Measurements from ENCODE around the gene TBC1D22A. TPM values are rescaled to one million over a fixed set of nuclear protein-coding genes. Genes with fewer than 3 reads are reported as not detected.

Gene TBC1D22A
- total RNA-seq, 2 experiments from 2014 or later: 22.3 to 43.9 TPM

- CTCF ChIA-PET (ENCODE audit: unreplicated experiment): interaction anchor here (0.5 kb wide), 1 partner anchor 38 kb away, joined by 6 read pairs; no protein-coding TSS in a partner anchor
- H3K27ac ChIP-seq (ENCODE audit: low read depth, low read length, poor library complexity, severe bottlenecking): no peak overlapping the region
- TF ChIP-seq, protein P1, sequence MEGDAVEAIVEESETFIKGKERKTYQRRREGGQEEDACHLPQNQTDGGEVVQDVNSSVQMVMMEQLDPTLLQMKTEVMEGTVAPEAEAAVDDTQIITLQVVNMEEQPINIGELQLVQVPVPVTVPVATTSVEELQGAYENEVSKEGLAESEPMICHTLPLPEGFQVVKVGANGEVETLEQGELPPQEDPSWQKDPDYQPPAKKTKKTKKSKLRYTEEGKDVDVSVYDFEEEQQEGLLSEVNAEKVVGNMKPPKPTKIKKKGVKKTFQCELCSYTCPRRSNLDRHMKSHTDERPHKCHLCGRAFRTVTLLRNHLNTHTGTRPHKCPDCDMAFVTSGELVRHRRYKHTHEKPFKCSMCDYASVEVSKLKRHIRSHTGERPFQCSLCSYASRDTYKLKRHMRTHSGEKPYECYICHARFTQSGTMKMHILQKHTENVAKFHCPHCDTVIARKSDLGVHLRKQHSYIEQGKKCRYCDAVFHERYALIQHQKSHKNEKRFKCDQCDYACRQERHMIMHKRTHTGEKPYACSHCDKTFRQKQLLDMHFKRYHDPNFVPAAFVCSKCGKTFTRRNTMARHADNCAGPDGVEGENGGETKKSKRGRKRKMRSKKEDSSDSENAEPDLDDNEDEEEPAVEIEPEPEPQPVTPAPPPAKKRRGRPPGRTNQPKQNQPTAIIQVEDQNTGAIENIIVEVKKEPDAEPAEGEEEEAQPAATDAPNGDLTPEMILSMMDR (conservative IDR thresholded peaks at IDR 0.05; ENCODE audit: low read length): no peak
- no peak for TF ChIP-seq EZH2phosphoT487 (IDR thresholded peaks at IDR 0.05; ENCODE audit: borderline replicate concordance, low read depth, low read length)
- no peaks in the 10 kb centered on the region for H3K4me1 ChIP-seq (ENCODE audit: insufficient read depth, low read length, poor library complexity, severe bottlenecking)
- DNase-seq (ENCODE audit: low spot score): no peak
- POLR2A ChIA-PET: no interaction called here
- H3K9me2 ChIP-seq (ENCODE audit: insufficient read depth, low read length): no peaks in the 10 kb centered on the region
- no peaks in the 10 kb centered on the region for H3K9me3 ChIP-seq (ENCODE audit: low read length)
- intact Hi-C loops (cut with micrococcal nuclease; ENCODE audit: unreplicated experiment): no loop called here
- BruUV-seq (replicated peaks): no TSS peak
- peaks cover 55% of the 10 kb centered on the region for H3K36me3 ChIP-seq (ENCODE audit: insufficient read depth, low read length)
- H3K4me2 ChIP-seq (ENCODE audit: low read length): no peak overlapping the region
- H2AFZ ChIP-seq (ENCODE audit: low read length): no peak overlapping the region
- H3K4me3 ChIP-seq (ENCODE audit: low read depth, low read length, poor library complexity, severe bottlenecking): no peak overlapping the region
- H3K79me2 ChIP-seq (ENCODE audit: insufficient read depth, low read depth, low read length): 0 out of 2 replicates have a peak, but pooled peaks cover 3% of the 10 kb centered on the region
- H4K20me1 ChIP-seq (ENCODE audit: insufficient read depth, low read length): no peaks in the 10 kb centered on the region
Observed at GRCh38 chr22:46806794-46807193, 44.3 kb downstream of the TBC1D22A start.

GRCh38 chr22:46807458-46807857 is 45.0 kb downstream of the TBC1D22A start:
- 0 out of 2 replicates have a peak, but pooled peaks cover 3% of the 10 kb centered on the region for H3K79me2 ChIP-seq (ENCODE audit: insufficient read depth, low read depth, low read length)
- H3K4me1 ChIP-seq (ENCODE audit: insufficient read depth, low read length, poor library complexity, severe bottlenecking): no peaks in the 10 kb centered on the region
- no peak overlapping the region for H3K4me3 ChIP-seq (ENCODE audit: low read depth, low read length, poor library complexity, severe bottlenecking)
- ChIA-PET CTCF (ENCODE audit: unreplicated experiment) (no interaction called here), POLR2A (no interaction called here)
- H4K20me1 ChIP-seq (ENCODE audit: insufficient read depth, low read length): no peaks in the 10 kb centered on the region
- intact Hi-C loops (cut with micrococcal nuclease; ENCODE audit: unreplicated experiment): no loop called here
- H3K4me2 ChIP-seq (ENCODE audit: low read length): no peak overlapping the region
- DNase-seq (ENCODE audit: low spot score): no peak
- H3K9me3 ChIP-seq (ENCODE audit: low read length): no peaks in the 10 kb centered on the region
- H3K27ac ChIP-seq (ENCODE audit: low read depth, low read length, poor library complexity, severe bottlenecking): no peak overlapping the region
- H3K9me2 ChIP-seq (ENCODE audit: insufficient read depth, low read length): no peaks in the 10 kb centered on the region
- no peak overlapping the region for H2AFZ ChIP-seq (ENCODE audit: low read length)
- no TSS peak for BruUV-seq (replicated peaks)
- H3K36me3 ChIP-seq (ENCODE audit: insufficient read depth, low read length): peaks cover 50% of the 10 kb centered on the region
- no peak for TF ChIP-seq EZH2phosphoT487 (IDR thresholded peaks at IDR 0.05; ENCODE audit: borderline replicate concordance, low read depth, low read length)
- TF ChIP-seq, protein P1 (conservative IDR thresholded peaks at IDR 0.05; ENCODE audit: low read length): no peak

GRCh38 chr22:46809153-46809885 is 46.9 kb downstream of the TBC1D22A start:
- Histone ChIP-seq H3K79me2 (ENCODE audit: insufficient read depth, low read depth, low read length) (no peaks in the 10 kb centered on the region), H2AFZ (ENCODE audit: low read length) (no peak overlapping the region), H3K36me3 (ENCODE audit: insufficient read depth, low read length) (peaks cover 45% of the 10 kb centered on the region), H3K9me2 (ENCODE audit: insufficient read depth, low read length) (no peaks in the 10 kb centered on the region), H4K20me1 (ENCODE audit: insufficient read depth, low read length) (no peaks in the 10 kb centered on the region), H3K4me3 (ENCODE audit: low read depth, low read length, poor library complexity, severe bottlenecking) (no peak overlapping the region), H3K4me2 (ENCODE audit: low read length) (no peak overlapping the region), H3K4me1 (ENCODE audit: insufficient read depth, low read length, poor library complexity, severe bottlenecking) (no peaks in the 10 kb centered on the region), H3K27ac (ENCODE audit: low read depth, low read length, poor library complexity, severe bottlenecking) (no peak overlapping the region), H3K9me3 (ENCODE audit: low read length) (no peaks in the 10 kb centered on the region)
- no peak for DNase-seq (ENCODE audit: low spot score)
- intact Hi-C loops (cut with micrococcal nuclease; ENCODE audit: unreplicated experiment): no loop called here
- TF ChIP-seq, protein P1 (conservative IDR thresholded peaks at IDR 0.05; ENCODE audit: low read length): no peak
- TF ChIP-seq EZH2phosphoT487 (IDR thresholded peaks at IDR 0.05; ENCODE audit: borderline replicate concordance, low read depth, low read length): no peak
- BruUV-seq (replicated peaks): no TSS peak
- POLR2A ChIA-PET: no interaction called here
- CTCF ChIA-PET (ENCODE audit: unreplicated experiment): no interaction called here

Measured in OCI-LY7 (cell line).